ENCODE data around the gene CCDC167.

Gene CCDC167

GRCh38 chr6:37499433-37500293 lies at the start of gene CCDC167:
Gene CCDC167, minus strand, starts transcription at chr6:37499893. Its CDS starts 30 bp downstream, at chr6:37499863.
- DNase-seq (ENCODE audit: low read depth in 1 of 2, low spot score in 1 of 2) = peak; percentile 87 to 92

GRCh38 chr6:37549154-37549553 lies 49.5 kb upstream of the CCDC167 start:
- DNase-seq (ENCODE audit: low read depth in 1 of 2, low spot score in 1 of 2) = no peak

GRCh38 chr6:37548067-37548674 lies 48.5 kb upstream of the CCDC167 start:
- DNase-seq (ENCODE audit: low read depth in 1 of 2, low spot score in 1 of 2) = no peak

- DNase-seq (ENCODE audit: low read depth in 1 of 2, low spot score in 1 of 2) = no peak
Measured at GRCh38 chr6:37547564-37548061, 47.9 kb upstream of the CCDC167 start.

GRCh38 chr6:37546141-37546871 lies 46.6 kb upstream of the CCDC167 start:
- DNase-seq (ENCODE audit: low read depth in 1 of 2, low spot score in 1 of 2) = no peak

- no peak for DNase-seq (ENCODE audit: low read depth in 1 of 2, low spot score in 1 of 2)
Measured at GRCh38 chr6:37544530-37544929, 44.8 kb upstream of the CCDC167 start.

GRCh38 chr6:37543361-37543760 lies 43.7 kb upstream of the CCDC167 start:
- DNase-seq (ENCODE audit: low read depth in 1 of 2, low spot score in 1 of 2) = no peak

- no peak for DNase-seq (ENCODE audit: low read depth in 1 of 2, low spot score in 1 of 2)
Measured at GRCh38 chr6:37541346-37541745, 41.7 kb upstream of the CCDC167 start.

- no peak for DNase-seq (ENCODE audit: low read depth in 1 of 2, low spot score in 1 of 2)
Measured at GRCh38 chr6:37540390-37540789, 40.7 kb upstream of the CCDC167 start.

GRCh38 chr6:37540029-37540352 lies 40.3 kb upstream of the CCDC167 start:
- no peak for DNase-seq (ENCODE audit: low read depth in 1 of 2, low spot score in 1 of 2)

GRCh38 chr6:37539171-37540028 lies 39.7 kb upstream of the CCDC167 start:
- no peak for DNase-seq (ENCODE audit: low read depth in 1 of 2, low spot score in 1 of 2)

- DNase-seq (ENCODE audit: low read depth in 1 of 2, low spot score in 1 of 2) = no peak
Measured at GRCh38 chr6:37538107-37538506, 38.4 kb upstream of the CCDC167 start.

GRCh38 chr6:37537548-37537947 lies 37.9 kb upstream of the CCDC167 start:
- DNase-seq (ENCODE audit: low read depth in 1 of 2, low spot score in 1 of 2) = no peak

GRCh38 chr6:37536491-37537190 lies 36.9 kb upstream of the CCDC167 start:
- DNase-seq (ENCODE audit: low read depth in 1 of 2, low spot score in 1 of 2) = no peak

- no peak for DNase-seq (ENCODE audit: low read depth in 1 of 2, low spot score in 1 of 2)
Measured at GRCh38 chr6:37535759-37536490, 36.2 kb upstream of the CCDC167 start.

- DNase-seq (ENCODE audit: low read depth in 1 of 2, low spot score in 1 of 2) = no peak
Measured at GRCh38 chr6:37535428-37535758, 35.7 kb upstream of the CCDC167 start.

GRCh38 chr6:37534893-37535292 lies 35.2 kb upstream of the CCDC167 start:
- DNase-seq (ENCODE audit: low read depth in 1 of 2, low spot score in 1 of 2) = no peak

- no peak for DNase-seq (ENCODE audit: low read depth in 1 of 2, low spot score in 1 of 2)
Measured at GRCh38 chr6:37532122-37532521, 32.4 kb upstream of the CCDC167 start.

GRCh38 chr6:37531437-37532036 lies 31.8 kb upstream of the CCDC167 start:
- no peak for DNase-seq (ENCODE audit: low read depth in 1 of 2, low spot score in 1 of 2)
